WERI-Rb-1 (cell line): ENCODE results near the gene DPP3.

Experiments
- DNase-seq: peaks from one replicate; pipeline ENCODE4 v3.0.0-alpha.2; 2020
- H3K27ac ChIP-seq: fragments of 250-450 bp; sonication (Bioruptor Pico); 2 replicates; pipeline ENCODE4 v1.5.1; 2020; ENCODE audit warnings: mild to moderate bottlenecking, moderate library complexity
- H3K27me3 ChIP-seq: fragments of 250-450 bp; sonication (Bioruptor Pico); 2 replicates; pipeline ENCODE4 v1.5.1; 2021; ENCODE audit warnings: mild to moderate bottlenecking, low read depth, moderate library complexity; ENCODE audit not compliant: insufficient read depth, severe bottlenecking
- H3K36me3 ChIP-seq: fragments of 250-450 bp; sonication (Bioruptor Pico); 2 replicates; pipeline ENCODE4 v1.5.1; 2020; ENCODE audit warnings: mild to moderate bottlenecking, moderate library complexity
- H3K4me3 ChIP-seq: 2 replicates; pipeline ENCODE4 v1.5.1; 2011; ENCODE audit warnings: low read depth, mild to moderate bottlenecking, control low read depth, low read length
- H3K9me3 ChIP-seq: fragments of 250-450 bp; sonication (Bioruptor Pico); 2 replicates; pipeline ENCODE4 v1.5.1; 2021; ENCODE audit warnings: mild to moderate bottlenecking, moderate library complexity; ENCODE audit not compliant: severe bottlenecking
- TF ChIP-seq, protein P1 (sequence below): IDR thresholded peaks from 2 replicates; pipeline ENCODE4 v1.5.1; 2011; ENCODE audit warnings: low read depth, mild to moderate bottlenecking, control low read depth, inconsistent platforms, low read length

Gene DPP3

DNA sequence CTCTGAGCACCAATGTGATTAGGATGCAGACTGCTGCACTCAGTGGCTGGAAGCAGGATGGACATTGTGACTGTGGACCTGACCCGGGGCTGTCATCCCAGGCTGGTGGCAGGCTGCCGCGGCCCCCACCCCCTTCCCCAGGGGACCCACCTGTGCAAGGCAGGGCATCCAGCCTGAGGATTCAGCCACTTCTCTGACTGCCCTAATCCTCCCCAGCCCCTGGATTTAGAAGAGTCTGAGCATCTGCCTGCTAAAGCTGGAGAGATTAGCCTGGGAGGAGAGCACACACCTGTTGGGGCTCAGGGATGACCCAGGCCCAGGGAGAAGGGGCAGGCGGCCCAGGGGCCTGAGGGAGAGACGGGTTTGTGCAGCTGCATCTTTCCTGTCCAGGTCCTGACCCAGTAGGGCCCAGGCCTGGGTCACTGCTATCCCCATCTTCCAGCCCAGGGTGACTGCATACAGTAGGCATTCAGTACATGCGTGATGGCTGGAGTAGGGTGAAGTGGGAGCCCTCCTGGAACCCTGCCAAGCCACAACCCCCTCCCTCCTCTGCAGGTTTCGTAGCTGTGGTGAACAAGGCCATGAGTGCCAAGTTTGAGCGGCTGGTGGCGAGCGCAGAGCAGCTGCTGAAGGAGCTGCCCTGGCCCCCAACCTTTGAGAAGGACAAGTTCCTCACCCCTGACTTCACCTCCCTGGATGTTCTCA, 12.1 kb downstream of the DPP3 start:
- Histone ChIP-seq H3K27me3 (no peaks in the 10 kb centered on the region), H3K4me3 (no peak overlapping the region), H3K9me3 (no peaks in the 10 kb centered on the region), H3K27ac (peak overlapping the region; percentile 84), H3K36me3 (peaks cover 72% of the 10 kb centered on the region)
- DNase-seq, result peak; percentile 92
- TF ChIP-seq, protein P1, sequence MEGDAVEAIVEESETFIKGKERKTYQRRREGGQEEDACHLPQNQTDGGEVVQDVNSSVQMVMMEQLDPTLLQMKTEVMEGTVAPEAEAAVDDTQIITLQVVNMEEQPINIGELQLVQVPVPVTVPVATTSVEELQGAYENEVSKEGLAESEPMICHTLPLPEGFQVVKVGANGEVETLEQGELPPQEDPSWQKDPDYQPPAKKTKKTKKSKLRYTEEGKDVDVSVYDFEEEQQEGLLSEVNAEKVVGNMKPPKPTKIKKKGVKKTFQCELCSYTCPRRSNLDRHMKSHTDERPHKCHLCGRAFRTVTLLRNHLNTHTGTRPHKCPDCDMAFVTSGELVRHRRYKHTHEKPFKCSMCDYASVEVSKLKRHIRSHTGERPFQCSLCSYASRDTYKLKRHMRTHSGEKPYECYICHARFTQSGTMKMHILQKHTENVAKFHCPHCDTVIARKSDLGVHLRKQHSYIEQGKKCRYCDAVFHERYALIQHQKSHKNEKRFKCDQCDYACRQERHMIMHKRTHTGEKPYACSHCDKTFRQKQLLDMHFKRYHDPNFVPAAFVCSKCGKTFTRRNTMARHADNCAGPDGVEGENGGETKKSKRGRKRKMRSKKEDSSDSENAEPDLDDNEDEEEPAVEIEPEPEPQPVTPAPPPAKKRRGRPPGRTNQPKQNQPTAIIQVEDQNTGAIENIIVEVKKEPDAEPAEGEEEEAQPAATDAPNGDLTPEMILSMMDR, result no peak

- no peak overlapping the region for H3K4me3 ChIP-seq
- peak overlapping the region; percentile 64 for H3K27ac ChIP-seq
- no peaks in the 10 kb centered on the region for H3K27me3 ChIP-seq
- H3K9me3 ChIP-seq, result no peaks in the 10 kb centered on the region
- peaks cover 70% of the 10 kb centered on the region for H3K36me3 ChIP-seq
- no peak for DNase-seq
- TF ChIP-seq, protein P1, result no peak
Measured at GRCh38 chr11:66493130-66493529, 12.9 kb downstream of the DPP3 start.

GRCh38 chr11:66494458-66494857, 14.2 kb downstream of the DPP3 start:
- no peaks in the 10 kb centered on the region for H3K27me3 ChIP-seq
- H3K4me3 ChIP-seq, result no peak overlapping the region
- no peak for DNase-seq
- TF ChIP-seq, protein P1, result no peak
- no peak overlapping the region for H3K27ac ChIP-seq
- H3K36me3 ChIP-seq, result peaks cover 69% of the 10 kb centered on the region
- H3K9me3 ChIP-seq, result no peaks in the 10 kb centered on the region

- Histone ChIP-seq H3K27ac (no peak overlapping the region), H3K36me3 (peaks cover 71% of the 10 kb centered on the region), H3K27me3 (no peaks in the 10 kb centered on the region), H3K4me3 (no peak overlapping the region), H3K9me3 (no peaks in the 10 kb centered on the region)
- DNase-seq, result peak; percentile 43
- TF ChIP-seq, protein P1, result peak; percentile 32; the same call in 1 of the 2 replicates
Measured at GRCh38 chr11:66494935-66495334, 14.7 kb downstream of the DPP3 start.

DNA sequence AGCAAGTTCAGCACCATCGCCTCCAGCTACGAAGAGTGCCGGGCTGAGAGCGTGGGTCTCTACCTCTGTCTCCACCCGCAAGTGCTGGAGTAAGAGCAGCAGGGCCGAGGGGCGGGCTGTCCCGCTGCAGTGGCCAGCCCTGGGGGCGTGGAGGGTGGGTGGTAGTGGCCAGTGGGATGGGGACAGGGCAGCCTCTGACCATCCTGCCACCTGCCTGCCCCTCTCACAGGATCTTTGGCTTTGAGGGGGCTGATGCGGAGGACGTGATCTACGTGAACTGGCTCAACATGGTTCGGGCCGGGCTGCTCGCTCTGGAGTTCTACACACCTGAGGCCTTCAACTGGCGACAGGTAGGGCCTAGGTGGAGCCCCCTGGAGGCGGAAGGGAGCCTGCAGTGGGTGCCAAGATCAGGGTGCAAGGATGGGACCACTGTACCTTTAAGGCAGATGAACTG, 15.2 kb downstream of the DPP3 start:
- TF ChIP-seq, protein P1, result peak; percentile 76
- H3K36me3 ChIP-seq, result peaks cover 68% of the 10 kb centered on the region
- no peaks in the 10 kb centered on the region for H3K27me3 ChIP-seq
- H3K9me3 ChIP-seq, result no peaks in the 10 kb centered on the region
- peak; percentile 55 for DNase-seq
- no peak overlapping the region for H3K27ac ChIP-seq
- H3K4me3 ChIP-seq, result no peak overlapping the region

GRCh38 chr11:66497206-66497605, 17.0 kb downstream of the DPP3 start:
- H3K4me3 ChIP-seq, result no peak overlapping the region
- no peaks in the 10 kb centered on the region for H3K9me3 ChIP-seq
- DNase-seq, result no peak
- H3K36me3 ChIP-seq, result peaks cover 61% of the 10 kb centered on the region
- TF ChIP-seq, protein P1, result no peak
- no peak overlapping the region for H3K27ac ChIP-seq
- no peaks in the 10 kb centered on the region for H3K27me3 ChIP-seq
